HG02840 (cell line): ENCODE data around the gene CHST13.

ENCODE experiments used
- ATAC-seq: cut with Tn5 transposase; IDR thresholded peaks from one replicate; pipeline ENCODE4 v1.9.1; 2021; ENCODE audit warnings: mild to moderate bottlenecking, moderate library complexity, moderate number of reproducible peaks; ENCODE audit not compliant: unreplicated experiment, low FRiP score

CHST13 gene

GRCh38 chr3:126552688-126553283, 28.8 kb downstream of the CHST13 start:
- no peak for ATAC-seq

DNA sequence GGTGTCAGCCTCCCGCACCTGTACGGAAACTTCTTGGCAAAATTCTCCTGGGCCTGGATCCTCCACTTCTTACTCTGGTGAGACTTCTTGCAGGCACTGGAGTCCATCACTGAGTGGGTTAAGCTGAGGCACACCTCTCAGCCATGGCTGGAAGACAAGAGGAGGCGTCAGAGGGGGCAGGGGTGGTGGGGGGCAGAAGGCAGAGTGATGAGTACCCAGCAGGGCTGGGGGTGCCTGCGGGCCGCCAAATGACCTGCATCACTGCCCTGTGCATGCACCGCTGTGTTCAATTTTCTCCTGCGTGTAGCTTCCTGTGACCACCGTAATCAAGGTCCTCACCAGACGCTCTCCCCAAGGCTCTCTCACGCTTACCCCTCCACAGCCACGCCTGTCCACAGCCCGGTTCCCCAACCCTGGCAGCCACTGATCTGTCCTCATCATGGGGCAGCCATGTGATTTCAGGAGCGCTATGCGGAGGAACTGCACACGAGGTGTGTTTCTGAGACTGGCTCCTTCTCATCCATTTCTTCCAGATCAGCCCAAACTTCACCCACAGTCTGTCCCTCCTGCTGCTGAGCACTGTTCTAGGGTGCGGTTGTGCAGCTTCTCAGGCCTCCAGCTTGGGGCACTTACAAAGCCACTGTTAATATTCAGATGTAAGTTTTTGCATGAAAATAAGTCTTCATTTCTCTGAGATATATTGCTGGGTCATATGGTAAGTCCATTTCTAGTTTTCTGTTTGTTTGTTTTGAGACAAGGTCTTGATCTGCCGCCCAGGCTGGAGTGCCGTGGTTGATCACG, 29.5 kb downstream of the CHST13 start:
- no peak for ATAC-seq

DNA sequence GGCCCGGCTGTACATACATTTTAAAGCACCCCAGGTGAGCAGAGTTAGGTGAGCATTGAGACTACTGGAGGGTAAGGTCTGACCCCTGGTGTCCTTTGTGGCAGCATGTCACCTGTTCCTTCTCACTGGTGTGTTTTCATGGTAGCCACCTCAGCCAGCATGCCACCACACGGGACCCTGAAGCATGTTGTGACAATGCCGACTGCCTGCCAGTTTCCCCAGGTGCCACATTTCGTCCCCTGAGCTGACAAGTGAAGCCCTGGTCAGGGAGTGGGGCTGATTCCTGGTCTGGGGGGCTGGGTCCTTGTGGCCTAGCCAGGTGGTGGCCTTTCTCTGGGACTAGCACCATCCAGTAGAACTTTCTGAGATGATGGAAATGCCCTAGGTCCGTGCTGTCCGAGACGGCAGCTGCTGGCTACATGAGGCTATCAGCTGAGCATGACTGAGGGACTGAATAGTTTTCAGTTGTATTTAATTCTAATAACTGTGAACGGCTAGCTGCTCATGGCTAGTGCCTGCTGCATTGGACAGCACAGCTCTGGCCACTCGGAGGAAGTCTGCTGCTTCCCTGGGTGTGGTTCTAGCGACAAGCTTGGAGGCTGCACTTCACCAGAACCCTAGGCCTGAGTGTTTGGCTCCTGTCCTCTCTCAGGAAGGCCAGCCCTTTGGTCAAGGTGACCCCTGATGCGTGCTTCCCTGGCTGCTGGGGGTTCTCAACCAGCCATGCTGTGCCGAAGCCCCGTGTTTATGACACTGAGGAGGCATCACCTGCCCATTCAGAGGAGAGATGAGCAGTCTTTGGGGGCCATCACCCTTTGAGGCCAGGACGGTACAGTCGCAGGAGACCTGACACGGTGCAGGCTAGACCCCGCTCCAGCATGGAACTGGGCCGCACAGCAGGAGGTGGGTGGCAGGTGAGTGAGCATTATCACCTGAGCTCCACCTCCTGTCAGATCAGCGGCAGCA, 30.9 kb downstream of the CHST13 start:
- no peak for ATAC-seq

- ATAC-seq = no peak
Measured at GRCh38 chr3:126555795-126556636, 32.1 kb downstream of the CHST13 start.

DNA sequence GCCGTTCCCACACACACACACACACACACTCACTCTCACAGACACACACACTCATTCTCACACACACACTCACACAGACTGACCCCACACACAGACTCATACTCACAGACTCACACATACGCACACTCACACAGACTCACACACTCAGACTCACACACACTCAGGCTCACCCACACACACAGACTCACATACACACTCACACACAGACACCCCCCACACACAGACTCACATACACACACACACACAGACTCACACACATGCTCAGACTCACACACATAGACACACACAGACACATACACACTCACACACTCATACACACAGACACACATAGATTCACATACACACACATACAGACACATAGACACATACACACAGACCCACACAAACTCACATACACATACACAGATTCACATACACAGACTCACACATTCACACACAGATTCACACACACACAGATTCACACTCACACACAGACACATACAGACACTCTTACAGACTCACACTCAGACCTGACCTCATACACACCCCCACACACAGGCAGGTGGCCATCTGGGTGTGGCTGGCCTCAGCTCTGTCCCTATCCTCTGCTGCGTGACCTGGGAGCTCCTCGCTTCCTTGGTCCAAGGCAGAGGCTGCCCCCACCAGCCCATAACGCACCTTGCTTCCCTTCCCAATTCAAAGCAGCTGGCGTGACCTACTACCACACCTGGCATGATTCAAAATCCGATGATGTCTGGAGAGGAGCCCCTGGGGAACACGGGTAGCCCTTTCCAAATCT, 32.9 kb downstream of the CHST13 start:
- no peak for ATAC-seq

- no peak for ATAC-seq
Measured at GRCh38 chr3:126557415-126557745, 33.4 kb downstream of the CHST13 start.

DNA sequence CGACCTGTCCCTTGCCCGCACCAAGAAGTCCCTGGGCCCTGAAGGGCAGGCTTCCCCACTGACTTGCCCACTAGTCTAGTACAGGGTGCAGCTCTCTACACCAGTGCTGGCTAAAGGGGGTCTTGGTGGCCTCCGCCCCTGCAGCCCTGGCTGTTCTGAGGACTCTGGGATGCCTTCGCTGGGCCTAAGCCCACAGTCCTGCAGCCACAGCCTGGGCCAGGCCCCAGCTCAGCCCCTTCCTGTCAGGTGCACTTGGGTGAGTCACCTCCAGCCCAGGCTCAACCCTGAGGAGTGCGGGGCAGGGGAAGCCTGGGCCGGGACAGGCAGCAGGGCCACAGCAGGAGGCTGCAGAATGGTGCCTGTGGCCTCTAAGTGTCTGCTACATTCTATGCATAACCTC, 33.8 kb downstream of the CHST13 start:
- ATAC-seq = no peak

- no peak for ATAC-seq
Measured at GRCh38 chr3:126558336-126559071, 34.5 kb downstream of the CHST13 start, which contains the start of gene C3orf22. Gene C3orf22 (minus strand): TSS chr3:126558932. CDS start chr3:126553390, 5,542 bp downstream.

- ATAC-seq = no peak
Measured at GRCh38 chr3:126562737-126563276, 38.9 kb downstream of the CHST13 start.

DNA sequence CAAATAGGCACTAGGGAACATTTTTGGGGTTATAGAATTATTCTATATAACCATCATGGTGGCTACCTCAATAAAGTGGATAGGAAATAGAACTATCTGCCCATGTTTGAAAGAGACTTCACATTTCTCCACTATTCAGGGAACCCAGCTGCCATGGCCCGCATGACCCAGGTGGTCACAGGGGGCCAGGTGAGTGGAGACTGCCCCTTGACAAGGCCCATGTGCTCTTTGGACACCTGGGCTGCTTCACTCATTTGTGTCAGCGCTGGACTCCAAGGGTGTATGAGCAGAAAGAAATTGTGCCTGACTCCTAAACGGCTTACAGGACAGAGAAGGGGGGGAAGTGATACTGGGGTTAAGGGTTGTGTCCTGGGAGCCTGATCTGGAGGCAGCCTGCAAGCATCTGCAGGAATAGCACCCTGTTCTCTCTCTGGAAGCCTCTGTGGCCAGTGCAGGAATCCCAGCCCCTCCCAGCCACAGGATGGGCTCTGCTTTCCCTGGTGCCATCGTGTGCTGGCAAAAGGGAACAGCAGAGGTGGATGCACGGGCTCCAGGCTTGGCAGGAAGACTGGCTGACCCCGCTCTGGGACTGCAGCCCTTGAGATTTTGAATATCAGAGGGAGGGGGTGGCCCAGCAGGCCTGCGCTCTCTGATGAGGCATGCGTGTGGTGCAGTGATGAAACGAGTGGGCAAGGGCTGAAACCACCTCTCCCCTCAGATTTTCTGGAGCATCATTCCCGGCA, 43.9 kb downstream of the CHST13 start:
- no peak for ATAC-seq

DNA sequence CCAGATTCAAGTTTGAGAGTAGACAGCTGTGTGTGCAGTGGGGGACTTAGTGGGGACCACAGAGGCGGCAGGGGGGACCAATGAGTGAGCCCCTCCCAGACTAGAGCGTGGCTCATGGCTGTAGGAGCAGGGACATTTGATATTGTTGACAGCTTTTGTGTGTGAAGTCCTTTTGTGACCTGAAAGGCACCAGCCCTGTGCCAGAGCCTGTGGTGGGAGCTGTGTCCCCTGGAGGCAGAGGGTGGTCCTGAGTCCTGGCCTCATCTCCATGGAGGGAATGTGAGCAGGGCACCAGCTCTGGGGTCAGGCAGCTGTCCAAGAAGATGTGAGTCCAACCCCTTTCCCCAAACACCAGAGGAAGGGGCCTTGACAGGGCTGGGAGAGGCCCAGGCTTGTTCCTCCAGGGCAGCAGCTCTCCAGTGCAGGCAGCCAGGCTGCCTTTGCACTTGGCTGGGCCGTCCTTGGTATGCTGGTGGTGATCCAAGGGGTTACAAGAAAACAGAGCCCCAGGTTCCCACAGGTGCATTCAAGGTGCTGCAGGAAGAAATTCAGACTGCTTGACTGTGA, 44.9 kb downstream of the CHST13 start:
- no peak for ATAC-seq

- no peak for ATAC-seq
Measured at GRCh38 chr3:126569390-126569975, 45.5 kb downstream of the CHST13 start.

GRCh38 chr3:126570103-126570541, 46.2 kb downstream of the CHST13 start:
- no peak for ATAC-seq

- ATAC-seq = no peak
Measured at GRCh38 chr3:126571078-126571477, 47.1 kb downstream of the CHST13 start.

- ATAC-seq = no peak
Measured at GRCh38 chr3:126573492-126574117, 49.6 kb downstream of the CHST13 start.

GRCh38 chr3:126577261-126577660, 53.3 kb downstream of the CHST13 start:
- ATAC-seq = no peak

- ATAC-seq = no peak
Measured at GRCh38 chr3:126578702-126579101, 54.7 kb downstream of the CHST13 start.
